NCI-H1436 (cell line): Measurements from ENCODE around the gene PSMC3.
A peak's percentile ranks its signal among the peaks of the same experiment; 100 is the strongest.

ENCODE experiments used
- DNase-seq: peaks from one replicate; lab custom pipeline; 2025; lab: John Stamatoyannopoulos, UW

PSMC3 gene

DNA sequence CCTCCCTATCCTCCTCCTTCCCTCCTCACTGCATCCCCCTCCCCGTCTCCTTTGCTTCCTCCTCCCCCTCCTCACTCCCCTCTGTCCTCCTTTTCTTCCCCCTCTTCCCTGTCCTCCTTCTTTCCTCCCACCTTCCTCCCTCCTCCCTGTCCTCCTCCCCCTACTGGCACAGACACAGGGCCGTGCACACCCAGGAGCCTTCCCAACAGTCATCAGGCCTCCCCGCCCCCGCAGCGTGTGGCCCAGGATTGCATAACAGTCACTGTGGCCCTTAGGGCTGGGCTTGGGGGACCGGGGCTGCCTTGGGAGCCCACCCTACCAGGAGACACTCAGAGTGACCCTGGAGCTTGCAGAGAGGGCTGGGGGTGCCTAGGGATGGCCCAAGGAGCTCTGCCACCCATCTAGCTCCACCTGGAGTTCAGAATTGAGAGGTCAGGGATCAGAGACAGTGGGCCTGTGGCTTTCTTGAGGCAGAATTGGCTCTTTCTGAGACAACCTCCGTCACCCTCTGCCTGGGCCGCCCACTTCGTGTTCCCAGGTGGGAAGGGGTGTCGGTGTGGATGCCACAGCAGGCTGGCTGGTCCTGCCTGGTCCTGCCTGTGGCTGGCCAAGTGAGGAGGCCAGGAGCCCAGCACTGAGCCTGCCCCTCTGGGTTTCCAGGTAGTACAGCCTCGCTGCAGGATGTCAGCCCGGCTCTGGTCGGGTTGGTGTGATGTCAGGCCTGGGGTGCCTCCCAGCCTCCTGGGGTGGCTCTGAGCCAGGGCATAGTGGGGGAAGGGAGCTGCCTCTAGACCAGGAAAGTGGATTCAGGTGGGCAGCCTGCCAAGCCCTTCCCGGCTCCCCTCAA is 49.5 kb downstream of the PSMC3 start:
- DNase-seq = no peak

DNA sequence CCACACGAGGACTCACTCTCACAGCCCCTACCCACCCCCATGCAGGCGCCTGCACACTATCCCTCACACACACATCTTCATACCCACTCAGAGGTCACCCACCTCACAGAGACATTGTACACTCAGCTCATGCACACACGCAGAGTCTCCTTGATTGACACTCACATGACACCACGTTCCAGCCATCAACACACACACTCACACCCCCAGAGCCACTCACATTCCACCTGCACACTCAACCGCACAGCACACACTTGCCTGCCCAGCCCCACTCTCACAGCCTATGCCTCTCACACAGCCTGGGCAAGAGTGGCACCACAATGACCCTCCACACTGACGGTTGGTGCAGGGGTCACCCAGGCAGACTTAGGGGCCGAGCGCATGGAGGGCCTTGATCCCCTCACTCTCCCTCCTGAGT is 50.1 kb downstream of the PSMC3 start:
- DNase-seq = no peak

DNA sequence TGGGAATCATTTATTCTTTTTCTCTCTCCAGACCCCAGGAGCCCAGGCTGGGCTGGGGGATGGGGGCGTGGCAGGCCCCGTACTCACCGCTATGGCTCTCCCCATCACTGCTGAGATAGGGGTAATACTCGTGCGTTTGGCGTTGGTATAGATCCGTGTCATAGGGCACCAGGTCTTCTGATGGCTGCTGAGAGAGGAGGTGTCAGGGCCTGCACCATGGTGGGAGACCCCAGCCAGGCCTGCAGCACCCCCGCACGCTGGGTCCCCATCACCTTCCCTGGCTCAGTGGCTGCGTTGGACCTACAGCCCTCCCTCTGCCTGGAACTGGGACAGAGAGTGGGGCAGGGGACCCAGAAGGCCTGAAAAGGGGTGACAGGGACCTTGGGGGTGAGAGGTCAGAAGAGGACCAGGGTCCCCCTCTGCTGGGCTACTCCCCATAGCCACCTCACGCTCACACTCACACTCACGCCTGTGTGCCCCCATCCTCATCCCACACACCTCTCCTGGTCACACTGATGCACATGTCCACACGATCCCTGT is 50.6 kb downstream of the PSMC3 start:
- no peak for DNase-seq

DNA sequence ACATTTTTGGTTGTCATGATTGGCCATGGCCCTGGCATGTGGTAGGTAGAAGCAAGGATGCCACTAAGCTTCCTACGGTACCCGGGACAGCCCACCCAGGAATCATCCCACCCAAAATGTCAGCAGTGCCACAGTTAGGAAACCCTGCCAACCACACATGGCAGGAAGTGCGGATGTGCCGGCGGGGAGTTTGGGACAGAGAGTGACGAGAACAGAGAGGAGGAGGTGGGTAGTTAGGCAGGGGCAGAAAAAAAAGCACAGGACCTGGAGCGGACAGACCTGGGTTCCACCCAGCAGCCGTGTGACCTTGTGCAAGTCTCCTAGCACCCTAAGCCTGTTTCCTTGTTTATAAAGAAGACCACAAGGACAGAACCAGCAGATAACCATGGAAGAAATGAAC is 51.2 kb downstream of the PSMC3 start:
- no peak for DNase-seq

DNA sequence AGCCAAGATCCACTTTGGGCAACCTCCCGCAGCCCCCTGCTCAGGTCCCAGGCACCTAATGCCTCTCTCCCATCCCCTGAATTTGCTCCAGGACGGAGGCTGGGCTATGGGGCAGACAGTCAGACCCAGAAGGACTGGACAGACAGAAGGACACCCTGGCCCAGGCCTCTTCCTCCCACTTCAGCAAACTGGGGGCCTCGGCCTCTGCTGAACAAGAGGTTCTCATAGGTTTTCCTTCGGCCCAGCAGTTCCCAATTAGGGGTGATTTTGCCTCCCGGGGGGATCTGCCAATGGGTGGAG is 51.6 kb downstream of the PSMC3 start:
- DNase-seq = no peak

DNA sequence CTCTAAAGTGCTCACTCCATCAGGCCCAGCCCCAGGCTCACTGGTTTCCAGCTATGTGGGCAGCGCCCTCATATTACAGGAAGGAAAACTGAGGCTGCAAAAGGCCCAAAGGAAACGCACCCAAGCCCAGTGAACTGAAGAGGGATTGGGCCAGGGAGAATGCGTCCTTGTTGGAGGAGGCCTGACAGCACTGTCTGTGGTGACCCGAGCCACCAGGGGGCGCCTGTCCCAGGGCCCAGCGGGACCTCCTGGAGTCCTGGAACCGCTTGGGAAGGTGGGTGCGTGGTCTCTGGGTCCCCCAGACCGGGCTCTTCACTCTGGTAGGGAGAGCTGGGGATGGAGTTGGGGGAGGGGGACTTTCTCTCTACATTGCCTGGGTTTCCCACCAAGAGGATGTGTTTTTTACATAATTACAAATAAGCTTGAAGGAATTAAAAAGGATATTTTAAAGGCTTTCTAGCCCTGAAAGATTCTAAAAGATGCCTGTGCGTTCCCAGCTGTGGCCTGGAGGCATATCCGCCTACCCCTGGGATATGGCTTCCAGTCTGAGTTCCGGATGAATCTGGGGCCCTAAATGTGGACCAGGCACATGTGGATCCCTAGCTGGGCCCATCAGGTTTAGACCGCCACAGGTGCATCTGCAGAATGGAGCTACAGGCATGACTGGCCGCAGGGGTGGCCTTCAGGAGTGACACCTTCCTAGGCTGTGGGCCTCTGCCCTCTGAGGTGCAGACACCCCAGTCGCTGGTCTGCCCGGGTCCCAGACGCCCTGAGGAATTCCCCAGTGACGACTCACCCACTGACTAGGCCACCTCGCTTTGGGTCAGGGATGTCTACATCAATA is 52.1 kb downstream of the PSMC3 start:
- DNase-seq = peak; percentile 62

DNA sequence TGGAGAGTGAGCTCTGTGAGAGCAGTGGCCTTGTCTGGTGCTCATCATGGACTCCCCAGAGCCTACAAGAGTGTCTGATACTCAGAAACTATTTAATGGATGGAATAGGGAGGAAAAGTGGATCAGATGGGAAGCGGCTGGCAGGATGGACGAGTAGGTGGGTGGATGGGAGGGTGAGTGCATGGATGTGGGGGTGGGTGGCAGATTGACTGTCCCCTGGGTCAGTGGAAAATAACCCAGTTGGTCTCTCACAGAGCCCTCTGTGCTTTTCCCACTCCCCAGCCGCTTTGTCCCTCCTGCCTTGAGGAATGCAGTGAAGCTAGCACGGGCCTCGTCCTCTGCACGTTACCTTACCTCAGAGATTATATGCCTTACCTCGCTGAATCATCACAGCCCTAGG is 53.8 kb downstream of the PSMC3 start:
- no peak for DNase-seq

DNA sequence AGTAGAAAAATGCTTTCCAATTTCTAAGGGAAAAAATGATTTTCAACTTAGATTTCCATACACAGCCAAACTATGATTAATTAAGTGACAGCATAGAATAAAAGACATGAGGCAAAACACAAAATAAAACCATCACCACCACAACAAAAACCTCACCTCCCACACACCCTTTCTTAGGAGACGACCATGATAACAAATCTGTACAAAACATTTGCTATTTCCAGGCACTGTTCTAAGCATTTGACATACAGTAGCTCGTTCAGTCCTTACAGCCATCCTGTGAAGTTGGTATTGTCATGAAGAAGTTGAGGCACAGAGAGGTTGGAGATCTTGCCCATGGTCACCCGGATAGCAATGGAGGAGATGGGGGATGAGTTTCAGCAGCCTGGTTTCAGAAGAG is 56.6 kb downstream of the PSMC3 start:
- DNase-seq = no peak
